GM19023 (cell line): ENCODE results near the gene PLN.

Source experiments
- ATAC-seq: cut with Tn5 transposase; IDR thresholded peaks from one replicate; pipeline ENCODE4 v1.9.1; 2021; ENCODE audit warnings: mild to moderate bottlenecking, moderate library complexity; ENCODE audit not compliant: unreplicated experiment

PLN gene

GRCh38 chr6:118548136-118548535 is at the start of gene PLN:
TSS of gene PLN (plus strand) at chr6:118548296. CDS start at chr6:118558922, 10,626 bp downstream.
- no peak for ATAC-seq

- no peak for ATAC-seq
Measured at GRCh38 chr6:118500130-118501015, 47.7 kb upstream of the PLN start.

GRCh38 chr6:118501099-118501498 is 47.0 kb upstream of the PLN start:
- no peak for ATAC-seq

GRCh38 chr6:118501765-118502164 is 46.3 kb upstream of the PLN start:
- ATAC-seq: no peak

GRCh38 chr6:118502169-118502568 is 45.9 kb upstream of the PLN start:
- ATAC-seq: no peak

GRCh38 chr6:118504611-118505010 is 43.5 kb upstream of the PLN start:
- no peak for ATAC-seq

- no peak for ATAC-seq
Measured at GRCh38 chr6:118505656-118506055, 42.4 kb upstream of the PLN start.

- ATAC-seq: no peak
Measured at GRCh38 chr6:118506071-118506638, 41.9 kb upstream of the PLN start.

- no peak for ATAC-seq
Measured at GRCh38 chr6:118507636-118508035, 40.5 kb upstream of the PLN start.

GRCh38 chr6:118509009-118509617 is 39.0 kb upstream of the PLN start:
- no peak for ATAC-seq

- no peak for ATAC-seq
Measured at GRCh38 chr6:118511930-118512715, 36.0 kb upstream of the PLN start.

- no peak for ATAC-seq
Measured at GRCh38 chr6:118514689-118515088, 33.4 kb upstream of the PLN start.

- no peak for ATAC-seq
Measured at GRCh38 chr6:118522422-118522821, 25.7 kb upstream of the PLN start.

- no peak for ATAC-seq
Measured at GRCh38 chr6:118523216-118523615, 24.9 kb upstream of the PLN start.

GRCh38 chr6:118524686-118525085 is 23.4 kb upstream of the PLN start:
- no peak for ATAC-seq

- no peak for ATAC-seq
Measured at GRCh38 chr6:118525913-118526780, 21.9 kb upstream of the PLN start.

- ATAC-seq: no peak
Measured at GRCh38 chr6:118528129-118528528, 20.0 kb upstream of the PLN start.

GRCh38 chr6:118529756-118530155 is 18.3 kb upstream of the PLN start:
- ATAC-seq: no peak

- ATAC-seq: no peak
Measured at GRCh38 chr6:118530942-118531341, 17.2 kb upstream of the PLN start.

GRCh38 chr6:118535176-118535844 is 12.8 kb upstream of the PLN start:
- no peak for ATAC-seq
